22Rv1 (cell line): ENCODE data around the gene TMEM121.
"Not testable (repeated sequence)": the region's sequence is repeated elsewhere in the genome, so short reads cannot be mapped to it uniquely, and the experiment has no call there.

Experiments used
- H3K27ac ChIP-seq: fragments of 450-650 bp; 2 replicates; pipeline ENCODE4 v1.5.1; 2017
- ZFX ChIP-seq: fragments of 450-650 bp; IDR thresholded peaks from 2 replicates; pipeline ENCODE4 v1.6.1; 2017; ENCODE audit warnings: antibody characterized with exemption, borderline replicate concordance
- TF ChIP-seq, protein P1 (sequence below): fragments of 450-650 bp; IDR thresholded peaks from 2 replicates; pipeline ENCODE4 v1.5.1; 2017; ENCODE audit warnings: mild to moderate bottlenecking

TMEM121 gene

DNA sequence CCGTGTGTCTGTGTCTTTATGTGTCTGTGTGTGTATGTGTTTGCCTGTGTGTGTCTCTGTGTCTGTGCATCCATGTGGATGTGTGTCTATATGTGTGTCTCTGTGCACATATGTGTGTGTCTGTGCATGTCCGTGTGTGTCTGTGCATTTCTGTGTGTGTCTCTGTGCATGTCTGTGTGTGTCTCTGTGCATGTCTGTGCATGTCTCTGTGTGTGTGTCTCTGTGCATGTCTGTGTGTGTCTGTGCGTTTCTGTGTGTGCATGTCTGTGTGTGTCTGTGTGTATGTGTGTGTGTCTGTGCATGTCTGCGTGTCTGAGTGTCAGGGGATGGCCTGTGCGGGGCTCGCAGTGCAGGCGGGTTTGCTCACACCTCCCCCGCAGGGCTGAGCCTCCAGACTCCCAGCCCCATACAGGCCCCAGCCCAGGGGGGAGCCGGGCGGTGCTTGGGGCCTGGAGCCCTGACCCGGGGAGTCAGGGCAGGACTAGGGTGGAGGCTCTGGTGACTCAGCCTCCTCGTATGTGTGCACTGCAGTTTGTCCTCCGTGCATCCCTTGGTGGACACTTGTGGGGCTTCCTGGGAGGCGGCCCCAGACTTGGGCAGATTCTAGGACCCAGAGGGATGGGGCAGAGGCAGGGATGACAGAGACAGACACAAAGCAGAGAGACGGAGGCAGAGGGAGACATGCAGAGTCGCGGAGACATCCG, 41.9 kb downstream of the TMEM121 start:
- H3K27ac ChIP-seq: not testable (repeated sequence)

DNA sequence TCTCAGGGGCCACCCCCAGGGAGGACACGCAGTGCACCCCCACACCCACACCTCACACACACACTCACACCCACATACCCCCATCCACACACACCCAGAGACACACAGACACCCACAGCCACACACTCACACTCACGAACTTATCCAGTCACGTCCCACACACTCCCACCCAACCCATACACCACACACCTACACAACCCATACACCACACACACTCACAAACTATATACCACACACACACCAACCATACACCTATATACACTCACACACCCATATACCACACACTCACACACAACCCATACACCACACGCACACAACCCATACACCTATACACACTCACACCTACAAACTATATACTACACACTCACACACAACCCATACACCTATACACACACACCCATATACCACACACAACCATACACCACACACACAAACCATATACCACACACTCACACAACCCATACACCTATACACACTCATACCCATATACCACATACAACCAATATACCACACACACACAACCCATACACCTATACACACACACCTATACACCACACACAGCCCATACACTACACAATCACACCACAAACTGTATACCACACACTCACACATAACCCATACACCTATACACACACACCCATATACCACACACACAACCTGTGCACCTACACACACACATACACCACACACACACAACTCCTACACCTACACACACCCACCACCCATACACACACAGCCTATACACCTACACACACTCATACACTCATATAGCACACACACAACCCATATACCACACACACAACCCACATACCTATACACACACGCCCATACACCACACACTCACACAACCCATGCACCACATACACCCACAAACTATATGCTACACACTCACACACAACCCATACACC, 42.7 kb downstream of the TMEM121 start:
- H3K27ac ChIP-seq: no peak overlapping the region
- no peak for TF ChIP-seq ZFX
- TF ChIP-seq, protein P1, sequence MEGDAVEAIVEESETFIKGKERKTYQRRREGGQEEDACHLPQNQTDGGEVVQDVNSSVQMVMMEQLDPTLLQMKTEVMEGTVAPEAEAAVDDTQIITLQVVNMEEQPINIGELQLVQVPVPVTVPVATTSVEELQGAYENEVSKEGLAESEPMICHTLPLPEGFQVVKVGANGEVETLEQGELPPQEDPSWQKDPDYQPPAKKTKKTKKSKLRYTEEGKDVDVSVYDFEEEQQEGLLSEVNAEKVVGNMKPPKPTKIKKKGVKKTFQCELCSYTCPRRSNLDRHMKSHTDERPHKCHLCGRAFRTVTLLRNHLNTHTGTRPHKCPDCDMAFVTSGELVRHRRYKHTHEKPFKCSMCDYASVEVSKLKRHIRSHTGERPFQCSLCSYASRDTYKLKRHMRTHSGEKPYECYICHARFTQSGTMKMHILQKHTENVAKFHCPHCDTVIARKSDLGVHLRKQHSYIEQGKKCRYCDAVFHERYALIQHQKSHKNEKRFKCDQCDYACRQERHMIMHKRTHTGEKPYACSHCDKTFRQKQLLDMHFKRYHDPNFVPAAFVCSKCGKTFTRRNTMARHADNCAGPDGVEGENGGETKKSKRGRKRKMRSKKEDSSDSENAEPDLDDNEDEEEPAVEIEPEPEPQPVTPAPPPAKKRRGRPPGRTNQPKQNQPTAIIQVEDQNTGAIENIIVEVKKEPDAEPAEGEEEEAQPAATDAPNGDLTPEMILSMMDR: no peak

DNA sequence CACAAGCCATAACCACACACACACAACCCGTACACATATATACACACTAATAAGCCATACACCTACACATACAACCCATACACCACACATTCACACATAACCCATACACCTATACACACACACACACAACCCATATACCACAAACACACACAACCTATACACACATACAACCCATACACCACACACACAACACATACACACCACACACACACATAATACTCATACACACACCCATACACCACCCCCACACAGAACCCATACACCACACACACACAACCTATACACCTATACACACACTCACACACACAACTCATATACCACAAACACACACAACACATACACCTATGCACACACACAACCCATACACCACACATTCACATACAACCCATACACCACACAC, 44.1 kb downstream of the TMEM121 start:
- TF ChIP-seq, protein P1: no peak
- no peak for TF ChIP-seq ZFX
- no peak overlapping the region for H3K27ac ChIP-seq

DNA sequence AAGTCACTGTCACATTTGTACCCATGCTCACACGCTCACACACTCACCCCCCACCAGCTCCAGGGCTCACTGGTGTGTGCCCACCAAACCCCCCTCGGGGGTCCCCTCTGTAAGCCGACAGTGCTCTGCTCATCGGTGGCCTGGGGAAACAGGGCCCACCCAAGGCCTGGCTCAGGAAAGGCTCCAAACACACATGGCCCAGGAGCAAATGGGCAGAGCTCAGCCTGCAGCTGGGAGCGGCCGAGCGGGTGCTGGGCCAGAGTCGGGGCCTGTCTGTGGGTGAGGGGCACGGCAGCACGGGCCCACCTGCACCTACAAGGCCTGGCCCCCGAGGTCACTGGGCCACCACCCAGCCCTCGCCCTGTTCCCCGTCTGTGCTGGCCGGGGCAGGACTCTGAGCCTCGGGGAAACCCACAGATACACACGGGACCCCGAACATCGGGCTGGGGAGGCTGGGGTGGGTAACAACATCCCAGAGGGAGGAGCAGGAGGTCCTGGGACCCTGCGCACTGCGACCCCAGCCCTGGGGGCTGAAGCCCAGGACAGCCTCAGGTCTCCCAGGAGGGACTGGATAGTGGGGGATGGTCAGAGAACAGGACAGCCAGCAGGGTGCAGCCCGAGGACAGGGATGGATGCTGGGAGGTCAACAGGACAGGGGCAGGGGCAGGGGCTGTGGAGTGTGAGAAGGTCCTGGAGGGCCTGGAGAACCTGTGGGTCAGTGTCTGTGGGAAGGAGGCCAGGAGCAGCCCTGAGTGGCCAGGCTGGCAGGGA, 45.0 kb downstream of the TMEM121 start:
- not testable (repeated sequence) for H3K27ac ChIP-seq

DNA sequence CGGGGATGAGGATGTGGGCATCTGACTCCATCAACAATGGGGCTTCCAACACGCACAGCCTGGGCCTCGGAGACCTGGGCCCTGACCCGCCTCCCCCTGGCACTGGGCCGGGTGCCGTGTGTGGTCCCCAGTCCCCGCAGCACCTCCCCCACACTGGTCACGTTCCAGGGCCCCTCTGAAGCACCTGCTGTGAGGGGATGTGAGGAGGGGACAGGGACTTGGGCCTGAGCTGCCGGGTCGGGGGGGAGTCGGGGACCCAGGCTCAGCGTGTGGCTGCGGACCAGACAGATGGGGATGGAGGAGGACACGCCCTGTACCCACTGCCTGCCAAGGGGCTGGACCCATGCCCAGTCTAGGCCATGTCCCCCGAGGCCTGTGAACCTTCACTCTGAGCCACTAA, 45.7 kb downstream of the TMEM121 start:
- not testable (repeated sequence) for H3K27ac ChIP-seq

DNA sequence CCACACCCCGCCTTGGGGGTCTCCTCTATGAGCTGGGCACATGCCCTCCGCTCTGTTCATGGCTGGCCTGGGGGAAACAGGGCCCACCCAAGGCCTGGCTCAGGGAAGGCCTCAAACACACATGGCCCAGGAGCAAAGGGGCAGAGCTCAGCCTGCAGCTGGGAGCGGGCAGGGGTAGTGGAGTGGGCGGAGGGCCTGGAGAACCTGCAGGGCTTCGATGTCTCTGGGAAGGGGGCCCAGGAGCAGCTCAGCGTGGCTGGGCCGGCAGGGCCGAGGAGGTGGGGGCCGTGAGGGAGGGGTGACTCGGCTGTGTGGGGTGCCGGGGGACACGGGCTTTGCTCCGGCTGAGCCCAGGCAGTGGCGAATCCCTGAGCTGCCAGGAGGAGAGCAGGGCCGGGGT, 47.5 kb downstream of the TMEM121 start:
- H3K27ac ChIP-seq: not testable (repeated sequence)

DNA sequence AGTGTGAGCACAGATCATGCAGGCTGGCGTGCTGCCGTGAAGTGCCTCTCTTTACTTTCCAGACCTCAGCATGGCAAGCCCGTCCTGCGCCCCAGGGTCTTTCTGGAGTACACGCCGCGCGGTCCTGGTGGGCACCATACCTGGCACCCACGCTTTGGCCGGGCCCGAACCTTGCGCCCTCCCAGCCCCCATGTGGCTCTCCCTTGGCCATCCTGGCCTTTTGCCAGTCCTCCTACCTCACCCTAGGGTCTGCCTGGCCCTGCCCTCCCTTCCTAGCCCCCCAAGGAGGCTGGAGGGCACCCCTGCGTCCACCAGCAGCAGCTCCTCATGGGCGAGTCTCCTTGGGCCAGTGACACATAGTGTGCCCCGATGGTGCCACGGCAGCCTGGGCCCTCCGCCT, 48.0 kb downstream of the TMEM121 start:
- H3K27ac ChIP-seq: not testable (repeated sequence)

DNA sequence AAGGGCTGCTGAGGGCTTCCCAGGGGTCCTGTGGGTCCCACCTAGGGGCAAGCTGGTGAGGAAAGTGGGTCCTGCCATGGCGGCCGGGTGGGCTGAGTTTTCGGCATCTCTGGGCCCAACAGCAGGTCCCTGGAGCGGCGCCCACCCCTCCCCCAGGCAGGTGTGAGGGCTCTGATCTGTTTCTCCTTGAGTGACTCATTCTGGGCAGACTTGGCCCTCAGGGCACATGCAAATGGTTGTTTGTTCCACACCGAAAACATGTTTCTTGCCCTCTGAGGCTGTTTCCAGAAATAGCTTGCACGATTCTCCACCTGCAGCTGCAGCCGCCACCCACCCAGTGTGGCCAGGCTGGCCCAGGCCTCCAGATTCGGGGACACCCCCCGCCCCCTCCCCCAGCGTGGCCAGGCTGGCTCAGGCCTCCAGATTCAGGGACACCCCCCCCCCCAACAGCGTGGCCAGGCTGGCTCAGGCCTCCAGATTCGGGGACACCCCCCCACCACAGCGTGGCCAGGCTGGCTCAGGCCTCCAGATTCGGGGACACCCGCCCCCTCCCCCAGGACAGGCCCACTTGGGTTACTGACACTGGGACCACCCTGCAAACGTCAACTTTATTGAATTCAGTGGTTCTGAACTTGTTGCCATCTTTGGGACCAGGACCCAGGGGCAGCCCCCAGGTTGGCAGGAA, 48.8 kb downstream of the TMEM121 start:
- H3K27ac ChIP-seq: not testable (repeated sequence)

DNA sequence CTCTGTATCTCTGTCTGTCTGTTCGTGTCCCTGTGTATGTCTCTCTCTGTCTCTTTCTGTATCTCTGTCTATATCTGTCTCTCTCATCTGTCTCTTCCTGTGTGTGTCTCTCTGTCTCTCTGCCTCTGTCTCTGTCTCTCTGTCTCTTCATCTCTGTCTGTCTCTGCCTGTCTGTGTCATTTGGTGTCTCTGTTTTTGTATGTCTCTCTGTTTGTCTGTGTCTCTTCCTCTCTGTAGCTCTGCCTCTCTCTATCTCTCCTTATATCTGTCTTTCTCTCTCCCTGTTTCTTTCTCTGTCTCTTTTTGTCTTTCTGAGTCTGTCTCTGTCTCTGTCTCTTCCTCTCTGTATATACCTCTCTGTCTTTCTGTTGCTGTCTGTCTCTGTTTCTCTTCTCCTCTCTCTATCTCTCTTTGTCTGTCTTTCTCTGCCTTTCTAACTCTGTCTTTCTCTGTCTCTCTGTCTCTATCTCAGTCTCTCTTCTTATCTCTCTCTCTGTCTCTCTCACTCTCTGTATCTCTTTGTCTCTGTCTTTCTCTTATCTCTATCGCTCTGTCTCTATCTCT, 50.2 kb downstream of the TMEM121 start:
- no peak overlapping the region for H3K27ac ChIP-seq
- TF ChIP-seq, protein P1: no peak
- no peak for TF ChIP-seq ZFX

DNA sequence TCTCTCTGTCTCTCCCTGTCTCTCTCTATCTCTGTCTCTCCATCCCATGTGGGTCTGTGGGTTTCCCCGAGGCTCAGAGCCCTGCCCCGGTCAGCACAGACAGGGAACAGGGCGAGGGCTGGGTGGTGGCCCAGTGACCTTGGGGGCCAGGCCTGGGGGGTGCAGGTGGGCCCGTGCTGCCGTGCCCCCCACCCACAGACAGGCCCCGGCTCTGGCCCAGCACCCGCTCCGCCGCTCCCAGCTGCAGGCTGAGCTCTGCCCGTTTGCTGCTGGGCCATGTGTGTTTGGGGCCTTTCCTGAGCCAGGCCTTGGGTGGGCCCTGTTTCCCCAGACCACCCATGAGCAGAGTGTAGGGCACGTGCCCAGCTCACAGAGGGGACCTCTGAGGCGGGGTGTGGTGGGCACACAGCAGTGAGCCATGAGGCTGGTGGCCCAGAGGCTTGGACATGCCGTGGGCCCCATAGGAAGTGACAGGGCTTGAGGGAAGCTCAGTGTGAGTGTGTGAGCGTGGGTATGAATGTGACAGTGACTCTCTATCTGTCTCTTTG, 51.0 kb downstream of the TMEM121 start:
- no peak overlapping the region for H3K27ac ChIP-seq
- no peak for TF ChIP-seq ZFX
- TF ChIP-seq, protein P1: no peak
